ENCODE measurements around the gene HSPA4.
"Not testable (repeated sequence)": the region's sequence is repeated elsewhere in the genome, so short reads cannot be mapped to it uniquely, and the experiment has no call there.

HSPA4 gene

GRCh38 chr5:133132717-133133116 lies 80.9 kb downstream of the HSPA4 start:
- H3K36me3 Mint-ChIP-seq, result no peaks in the 10 kb centered on the region
- DNase-seq (ENCODE audit: low spot score in 2 of 2) (no peak), ATAC-seq (ENCODE audit: low read depth) (no peak)
- no peak overlapping the region for H3K4me3 Mint-ChIP-seq
- H3K27me3 Mint-ChIP-seq, result peaks cover 5% of the 10 kb centered on the region
- no peaks in the 10 kb centered on the region for H3K9me3 Mint-ChIP-seq
- no peak overlapping the region for H3K27ac Mint-ChIP-seq
- no peaks in the 10 kb centered on the region for H3K4me1 Mint-ChIP-seq

GRCh38 chr5:133133241-133133640 lies 81.4 kb downstream of the HSPA4 start:
- ATAC-seq (ENCODE audit: low read depth); H3K27ac Mint-ChIP-seq; DNase-seq (ENCODE audit: low spot score in 2 of 2); H3K4me1 Mint-ChIP-seq; H3K4me3 Mint-ChIP-seq; H3K36me3 Mint-ChIP-seq; H3K9me3 Mint-ChIP-seq; H3K27me3 Mint-ChIP-seq: not testable (repeated sequence)

- H3K4me1 Mint-ChIP-seq; H3K27ac Mint-ChIP-seq; H3K9me3 Mint-ChIP-seq; H3K4me3 Mint-ChIP-seq; ATAC-seq (ENCODE audit: low read depth); DNase-seq (ENCODE audit: low spot score in 2 of 2); H3K36me3 Mint-ChIP-seq; H3K27me3 Mint-ChIP-seq: not testable (repeated sequence)
These were observed 85.1 kb downstream of the HSPA4 start for GRCh38 chr5:133136890-133137289.

GRCh38 chr5:133140311-133140710 lies 88.5 kb downstream of the HSPA4 start:
- H3K27me3 Mint-ChIP-seq, result peaks cover 27% of the 10 kb centered on the region
- peaks cover 12% of the 10 kb centered on the region for H3K9me3 Mint-ChIP-seq
- no peak overlapping the region for H3K4me3 Mint-ChIP-seq
- no peak overlapping the region for H3K27ac Mint-ChIP-seq
- H3K36me3 Mint-ChIP-seq, result peaks cover 10% of the 10 kb centered on the region
- H3K4me1 Mint-ChIP-seq, result no peaks in the 10 kb centered on the region
- ATAC-seq (ENCODE audit: low read depth), result no peak
- no peak for DNase-seq (ENCODE audit: low spot score in 2 of 2)

- ATAC-seq (ENCODE audit: low read depth), result no peak
- Mint-ChIP-seq H3K4me1 (no peaks in the 10 kb centered on the region), H3K9me3 (peaks cover 12% of the 10 kb centered on the region)
These were observed 89.9 kb downstream of the HSPA4 start for GRCh38 chr5:133141746-133142145.

GRCh38 chr5:133142782-133143181 lies 91.0 kb downstream of the HSPA4 start:
- peaks cover 25% of the 10 kb centered on the region for H3K27me3 Mint-ChIP-seq

More at GRCh38 chr5:133141746-133142145, 89.9 kb downstream of the HSPA4 start:
- no peak overlapping the region for H3K27ac Mint-ChIP-seq
- peaks cover 10% of the 10 kb centered on the region for H3K36me3 Mint-ChIP-seq
- H3K4me3 Mint-ChIP-seq, result no peak overlapping the region
- H3K27me3 Mint-ChIP-seq, result peaks cover 27% of the 10 kb centered on the region
- no peak for DNase-seq (ENCODE audit: low spot score in 2 of 2)

GRCh38 chr5:133144245-133144981 lies 92.6 kb downstream of the HSPA4 start:
- H3K4me1 Mint-ChIP-seq, result no peaks in the 10 kb centered on the region
- H3K4me3 Mint-ChIP-seq, result no peak overlapping the region
- no peak for DNase-seq (ENCODE audit: low spot score in 2 of 2)
- H3K27me3 Mint-ChIP-seq, result peaks cover 25% of the 10 kb centered on the region
- H3K27ac Mint-ChIP-seq, result no peak overlapping the region
- peaks cover 10% of the 10 kb centered on the region for H3K36me3 Mint-ChIP-seq
- peaks cover 12% of the 10 kb centered on the region for H3K9me3 Mint-ChIP-seq
- ATAC-seq (ENCODE audit: low read depth), result no peak

More at GRCh38 chr5:133142782-133143181, 91.0 kb downstream of the HSPA4 start:
- Mint-ChIP-seq H3K9me3 (peaks cover 12% of the 10 kb centered on the region), H3K4me1 (no peaks in the 10 kb centered on the region), H3K36me3 (peaks cover 10% of the 10 kb centered on the region), H3K4me3 (no peak overlapping the region), H3K27ac (no peak overlapping the region)
- ATAC-seq (ENCODE audit: low read depth) (no peak), DNase-seq (ENCODE audit: low spot score in 2 of 2) (no peak)

- no peak for DNase-seq (ENCODE audit: low spot score in 2 of 2)
- Mint-ChIP-seq H3K4me1 (no peaks in the 10 kb centered on the region), H3K4me3 (no peak overlapping the region), H3K36me3 (peaks cover 10% of the 10 kb centered on the region), H3K9me3 (peaks cover 12% of the 10 kb centered on the region), H3K27me3 (peaks cover 21% of the 10 kb centered on the region), H3K27ac (no peak overlapping the region)
- no peak for ATAC-seq (ENCODE audit: low read depth)
These were observed 93.8 kb downstream of the HSPA4 start for GRCh38 chr5:133145436-133146170.

- H3K27me3 Mint-ChIP-seq, result peaks cover 15% of the 10 kb centered on the region
- no peak overlapping the region for H3K4me3 Mint-ChIP-seq
- ATAC-seq (ENCODE audit: low read depth) (no peak), DNase-seq (ENCODE audit: low spot score in 2 of 2) (no peak)
- peaks cover 10% of the 10 kb centered on the region for H3K36me3 Mint-ChIP-seq
- H3K9me3 Mint-ChIP-seq, result peaks cover 12% of the 10 kb centered on the region
- H3K4me1 Mint-ChIP-seq, result no peaks in the 10 kb centered on the region
- no peak overlapping the region for H3K27ac Mint-ChIP-seq
These were observed 95.6 kb downstream of the HSPA4 start for GRCh38 chr5:133147411-133147810.

GRCh38 chr5:133147815-133148567 lies 96.2 kb downstream of the HSPA4 start:
- no peak overlapping the region for H3K27ac Mint-ChIP-seq
- no peak for DNase-seq (ENCODE audit: low spot score in 2 of 2)
- H3K27me3 Mint-ChIP-seq, result peaks cover 15% of the 10 kb centered on the region
- H3K4me3 Mint-ChIP-seq, result no peak overlapping the region
- no peaks in the 10 kb centered on the region for H3K4me1 Mint-ChIP-seq
- H3K9me3 Mint-ChIP-seq, result peaks cover 12% of the 10 kb centered on the region
- H3K36me3 Mint-ChIP-seq, result peaks cover 10% of the 10 kb centered on the region
- no peak for ATAC-seq (ENCODE audit: low read depth)

- no peak for ATAC-seq (ENCODE audit: low read depth)
- no peaks in the 10 kb centered on the region for H3K4me1 Mint-ChIP-seq
- H3K9me3 Mint-ChIP-seq, result peaks cover 3% of the 10 kb centered on the region
- no peak overlapping the region for H3K4me3 Mint-ChIP-seq
- peaks cover 2% of the 10 kb centered on the region for H3K36me3 Mint-ChIP-seq
- no peak overlapping the region for H3K27ac Mint-ChIP-seq
- peaks cover 4% of the 10 kb centered on the region for H3K27me3 Mint-ChIP-seq
- no peak for DNase-seq (ENCODE audit: low spot score in 2 of 2)
These were observed 97.5 kb downstream of the HSPA4 start for GRCh38 chr5:133149345-133149744.

GRCh38 chr5:133150909-133151544 lies 99.2 kb downstream of the HSPA4 start:
- Mint-ChIP-seq H3K27me3 (no peaks in the 10 kb centered on the region), H3K36me3 (no peaks in the 10 kb centered on the region), H3K9me3 (no peaks in the 10 kb centered on the region), H3K4me3 (no peak overlapping the region), H3K4me1 (no peaks in the 10 kb centered on the region), H3K27ac (no peak overlapping the region)
- no peak for ATAC-seq (ENCODE audit: low read depth)
- no peak for DNase-seq (ENCODE audit: low spot score in 2 of 2)

- Mint-ChIP-seq H3K36me3 (no peaks in the 10 kb centered on the region), H3K27ac (no peak overlapping the region), H3K4me1 (no peaks in the 10 kb centered on the region), H3K4me3 (no peak overlapping the region), H3K9me3 (no peaks in the 10 kb centered on the region), H3K27me3 (no peaks in the 10 kb centered on the region)
- ATAC-seq (ENCODE audit: low read depth), result no peak
- no peak for DNase-seq (ENCODE audit: low spot score in 2 of 2)
These were observed 102.7 kb downstream of the HSPA4 start for GRCh38 chr5:133154274-133155075.

Measured in memory B cell (primary cell).